ENCODE measurements around the gene VIL1.

VIL1 gene

GRCh38 chr2:218476676-218477075, 57.8 kb downstream of the VIL1 start:
- DNase-seq (ENCODE audit: low read depth), result peak; percentile 12
- H3K4me3 ChIP-seq (ENCODE audit: low read depth, low read length), result no peak overlapping the region

DNA sequence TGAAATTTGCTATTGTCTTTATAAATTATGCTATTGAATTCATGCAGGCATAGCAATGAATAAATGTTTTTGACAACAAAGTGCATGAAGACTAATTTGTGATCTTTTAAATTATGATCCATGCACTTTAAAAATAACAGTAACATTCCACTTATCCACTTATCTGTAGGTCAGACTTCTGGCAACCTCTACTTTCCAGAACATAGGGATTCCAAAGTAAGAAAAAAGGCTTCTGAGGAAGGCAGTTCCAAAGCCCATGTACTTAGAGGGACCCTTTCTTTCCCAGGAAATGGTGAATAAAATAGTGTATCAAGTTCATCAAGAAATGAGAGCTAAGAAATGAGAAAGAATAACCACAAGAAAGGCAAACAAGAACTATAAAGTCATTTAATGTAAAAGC, 58.3 kb downstream of the VIL1 start:
- H3K4me3 ChIP-seq (ENCODE audit: low read depth, low read length), result no peak overlapping the region
- no peak for DNase-seq (ENCODE audit: low read depth)

GRCh38 chr2:218478544-218478943, 59.6 kb downstream of the VIL1 start:
- no peak for DNase-seq (ENCODE audit: low read depth)
- H3K4me3 ChIP-seq (ENCODE audit: low read depth, low read length), result no peak overlapping the region

GRCh38 chr2:218479595-218479994, 60.7 kb downstream of the VIL1 start:
- no peak overlapping the region for H3K4me3 ChIP-seq (ENCODE audit: low read depth, low read length)
- no peak for DNase-seq (ENCODE audit: low read depth)

GRCh38 chr2:218482651-218483050, 63.7 kb downstream of the VIL1 start:
- no peak overlapping the region for H3K4me3 ChIP-seq (ENCODE audit: low read depth, low read length)
- DNase-seq (ENCODE audit: low read depth), result no peak

- DNase-seq (ENCODE audit: low read depth), result no peak
These were observed 67.2 kb downstream of the VIL1 start for GRCh38 chr2:218485986-218486667.

GRCh38 chr2:218500501-218501060, 81.7 kb downstream of the VIL1 start:
- no peak for DNase-seq (ENCODE audit: low read depth)
- H3K4me3 ChIP-seq (ENCODE audit: low read depth, low read length), result no peak overlapping the region

More at GRCh38 chr2:218485986-218486667, 67.2 kb downstream of the VIL1 start:
- H3K4me3 ChIP-seq (ENCODE audit: low read depth, low read length), result no peak overlapping the region

DNA sequence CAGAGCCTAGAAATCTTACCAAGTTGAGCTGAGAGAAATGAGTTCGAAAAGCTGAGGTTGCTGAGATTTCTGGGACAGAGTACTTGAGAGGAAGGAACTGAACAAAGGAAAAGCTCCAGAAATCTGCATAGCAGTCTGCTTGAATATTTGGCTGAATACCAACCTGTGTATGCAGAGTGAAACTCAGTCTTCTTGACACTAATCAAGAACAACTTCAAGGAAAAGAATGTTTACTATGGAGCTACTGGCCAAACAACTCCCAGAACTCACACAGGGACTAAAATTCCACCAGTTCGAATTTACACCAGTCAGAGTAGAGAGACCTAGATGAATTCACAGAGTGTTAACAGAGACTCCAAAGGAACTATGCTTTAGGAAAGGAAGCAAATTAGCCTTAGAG, 82.7 kb downstream of the VIL1 start:
- H3K4me3 ChIP-seq (ENCODE audit: low read depth, low read length), result no peak overlapping the region
- no peak for DNase-seq (ENCODE audit: low read depth)
